ENCODE results near the gene ZBTB1.

- TF ChIP-seq CTCF (conservative IDR thresholded peaks at IDR 0.05; ENCODE audit: low read depth, low read length): no peak
- no peak for TF ChIP-seq EZH2 (IDR thresholded peaks at IDR 0.05; ENCODE audit: low read length, unreplicated experiment)
- TF ChIP-seq EZH2phosphoT487 (IDR thresholded peaks at IDR 0.05; ENCODE audit: borderline replicate concordance, low read length): no peak
Observed at GRCh38 chr14:64562436-64562835, 57.9 kb downstream of the ZBTB1 start.

Measured in PC-3 (cell line).